Measurements from ENCODE around the gene FSD1.
A peak's percentile ranks its signal among the peaks of the same experiment; 100 is the strongest.

Gene FSD1

GRCh38 chr19:4358709-4359626 lies 54.6 kb downstream of the FSD1 start:
- Mint-ChIP-seq H3K27me3 (no peaks in the 10 kb centered on the region), H3K36me3 (ENCODE audit: low read depth) (peaks cover 9% of the 10 kb centered on the region), H3K4me1 (ENCODE audit: low read depth) (no peaks in the 10 kb centered on the region), H3K9me3 (no peaks in the 10 kb centered on the region), H3K4me3 (no peak overlapping the region), H3K27ac (peak overlapping the region; percentile 45)

- peaks cover 9% of the 10 kb centered on the region for H3K36me3 Mint-ChIP-seq (ENCODE audit: low read depth)
- H3K27me3 Mint-ChIP-seq: no peaks in the 10 kb centered on the region
- H3K4me3 Mint-ChIP-seq: no peak overlapping the region
- H3K27ac Mint-ChIP-seq: no peak overlapping the region
- H3K9me3 Mint-ChIP-seq: no peaks in the 10 kb centered on the region
- H3K4me1 Mint-ChIP-seq (ENCODE audit: low read depth): no peaks in the 10 kb centered on the region
Measured at GRCh38 chr19:4359627-4360000, 55.2 kb downstream of the FSD1 start.

GRCh38 chr19:4360081-4360569 lies 55.7 kb downstream of the FSD1 start:
- H3K36me3 Mint-ChIP-seq (ENCODE audit: low read depth): peaks cover 9% of the 10 kb centered on the region
- no peak overlapping the region for H3K27ac Mint-ChIP-seq

GRCh38 chr19:4360641-4361151 lies 56.3 kb downstream of the FSD1 start:
- Mint-ChIP-seq H3K36me3 (ENCODE audit: low read depth) (peaks cover 9% of the 10 kb centered on the region), H3K27ac (peak overlapping the region; percentile 19), H3K9me3 (no peaks in the 10 kb centered on the region), H3K4me3 (no peak overlapping the region), H3K27me3 (no peaks in the 10 kb centered on the region), H3K4me1 (ENCODE audit: low read depth) (no peaks in the 10 kb centered on the region)

More at GRCh38 chr19:4360081-4360569, 55.7 kb downstream of the FSD1 start:
- Mint-ChIP-seq H3K9me3 (no peaks in the 10 kb centered on the region), H3K27me3 (no peaks in the 10 kb centered on the region), H3K4me1 (ENCODE audit: low read depth) (no peaks in the 10 kb centered on the region), H3K4me3 (no peak overlapping the region)

GRCh38 chr19:4361152-4362046 lies 57.0 kb downstream of the FSD1 start:
- Mint-ChIP-seq H3K9me3 (no peaks in the 10 kb centered on the region), H3K27ac (no peak overlapping the region), H3K36me3 (ENCODE audit: low read depth) (peaks cover 9% of the 10 kb centered on the region), H3K4me3 (no peak overlapping the region), H3K27me3 (no peaks in the 10 kb centered on the region), H3K4me1 (ENCODE audit: low read depth) (no peaks in the 10 kb centered on the region)

GRCh38 chr19:4362101-4362828 lies 57.9 kb downstream of the FSD1 start:
- H3K4me1 Mint-ChIP-seq (ENCODE audit: low read depth): peaks cover under 1% of the 10 kb centered on the region
- no peaks in the 10 kb centered on the region for H3K27me3 Mint-ChIP-seq
- peak overlapping the region; percentile 32 for H3K4me3 Mint-ChIP-seq
- peak overlapping the region; percentile 58 for H3K27ac Mint-ChIP-seq
- peaks cover 9% of the 10 kb centered on the region for H3K36me3 Mint-ChIP-seq (ENCODE audit: low read depth)
- H3K9me3 Mint-ChIP-seq: no peaks in the 10 kb centered on the region

- no peaks in the 10 kb centered on the region for H3K9me3 Mint-ChIP-seq
- H3K4me3 Mint-ChIP-seq: no peak overlapping the region
- no peak overlapping the region for H3K27ac Mint-ChIP-seq
- H3K4me1 Mint-ChIP-seq (ENCODE audit: low read depth): peaks cover 8% of the 10 kb centered on the region
- no peaks in the 10 kb centered on the region for H3K27me3 Mint-ChIP-seq
- peaks cover 9% of the 10 kb centered on the region for H3K36me3 Mint-ChIP-seq (ENCODE audit: low read depth)
Measured at GRCh38 chr19:4362831-4363545, 58.6 kb downstream of the FSD1 start.

- Mint-ChIP-seq H3K4me1 (ENCODE audit: low read depth) (peaks cover 15% of the 10 kb centered on the region), H3K9me3 (no peaks in the 10 kb centered on the region), H3K4me3 (no peak overlapping the region), H3K27ac (no peak overlapping the region), H3K27me3 (no peaks in the 10 kb centered on the region), H3K36me3 (ENCODE audit: low read depth) (peaks cover 9% of the 10 kb centered on the region)
Measured at GRCh38 chr19:4363571-4364304, 59.3 kb downstream of the FSD1 start.

- Mint-ChIP-seq H3K4me3 (no peak overlapping the region), H3K36me3 (ENCODE audit: low read depth) (peaks cover 9% of the 10 kb centered on the region), H3K9me3 (no peaks in the 10 kb centered on the region), H3K27me3 (no peaks in the 10 kb centered on the region), H3K4me1 (ENCODE audit: low read depth) (peaks cover 29% of the 10 kb centered on the region), H3K27ac (no peak overlapping the region)
Measured at GRCh38 chr19:4365341-4365740, 60.9 kb downstream of the FSD1 start.

- no peaks in the 10 kb centered on the region for H3K9me3 Mint-ChIP-seq
- H3K36me3 Mint-ChIP-seq (ENCODE audit: low read depth): peaks cover 10% of the 10 kb centered on the region
- H3K27me3 Mint-ChIP-seq: no peaks in the 10 kb centered on the region
- no peak overlapping the region for H3K27ac Mint-ChIP-seq
- H3K4me3 Mint-ChIP-seq: no peak overlapping the region
- peaks cover 36% of the 10 kb centered on the region for H3K4me1 Mint-ChIP-seq (ENCODE audit: low read depth)
Measured at GRCh38 chr19:4365791-4366665, 61.6 kb downstream of the FSD1 start.

- H3K27ac Mint-ChIP-seq: no peak overlapping the region
- H3K9me3 Mint-ChIP-seq: no peaks in the 10 kb centered on the region
- no peaks in the 10 kb centered on the region for H3K27me3 Mint-ChIP-seq
- H3K4me1 Mint-ChIP-seq (ENCODE audit: low read depth): peaks cover 42% of the 10 kb centered on the region
- peaks cover 14% of the 10 kb centered on the region for H3K36me3 Mint-ChIP-seq (ENCODE audit: low read depth)
- H3K4me3 Mint-ChIP-seq: no peak overlapping the region
Measured at GRCh38 chr19:4366666-4367335, 62.4 kb downstream of the FSD1 start.

- no peaks in the 10 kb centered on the region for H3K9me3 Mint-ChIP-seq
- no peak overlapping the region for H3K4me3 Mint-ChIP-seq
- no peaks in the 10 kb centered on the region for H3K27me3 Mint-ChIP-seq
- peaks cover 47% of the 10 kb centered on the region for H3K4me1 Mint-ChIP-seq (ENCODE audit: low read depth)
- no peak overlapping the region for H3K27ac Mint-ChIP-seq
- peaks cover 10% of the 10 kb centered on the region for H3K36me3 Mint-ChIP-seq (ENCODE audit: low read depth)
Measured at GRCh38 chr19:4367336-4367723, 62.9 kb downstream of the FSD1 start.

Data from stimulated activated naive CD8-positive, alpha-beta T cell treated with anti-CD3 and anti-CD28 coated beads, Interleukin-15, Interleukin-2, amounts not matched to agents 100 ng/mL and 50 ng/mL, for 24 hours (primary cell).